Mesodermal cell (in vitro differentiated cells): ENCODE results near the gene EEF1A1.
"Not testable (repeated sequence)": the region's sequence is repeated elsewhere in the genome, so short reads cannot be mapped to it uniquely, and the experiment has no call there.

Source experiments
- H3K27ac ChIP-seq: 2 replicates; pipeline ENCODE4 v1.7.0; 2013; ENCODE audit warnings: mild to moderate bottlenecking, low read depth, low read length, moderate library complexity; ENCODE audit not compliant: severe bottlenecking
- H3K36me3 ChIP-seq: 2 replicates; pipeline ENCODE4 v1.7.1; 2013; ENCODE audit warnings: mild to moderate bottlenecking, low read length, moderate library complexity; ENCODE audit not compliant: control insufficient read depth, insufficient read depth
- H3K4me1 ChIP-seq: one replicate; pipeline ENCODE4 v1.7.1; 2013; ENCODE audit warnings: mild to moderate bottlenecking, low read length; ENCODE audit not compliant: insufficient read depth, control insufficient read depth, poor library complexity, severe bottlenecking
- H3K4me3 ChIP-seq: 2 replicates; pipeline ENCODE4 v1.7.0; 2013; ENCODE audit warnings: low read length, control low read depth, mild to moderate bottlenecking; ENCODE audit not compliant: insufficient read depth, poor library complexity, severe bottlenecking; ENCODE audit errors: extremely low read depth
- H3K9me3 ChIP-seq: 2 replicates; pipeline ENCODE4 v1.7.1; 2013; ENCODE audit warnings: mild to moderate bottlenecking, low read length, moderate library complexity; ENCODE audit not compliant: control insufficient read depth
- WGBS, 2 experiments: methylation state at CpG; one replicate each; pipeline ENCODE4 v1.1.5; 2013; ENCODE audit warnings: missing lambda C conversion rate in 2 of 2; ENCODE audit not compliant: insufficient coverage in 2 of 2; 5-methylcytosine and 5-hydroxymethylcytosine counted together

EEF1A1 gene

DNA sequence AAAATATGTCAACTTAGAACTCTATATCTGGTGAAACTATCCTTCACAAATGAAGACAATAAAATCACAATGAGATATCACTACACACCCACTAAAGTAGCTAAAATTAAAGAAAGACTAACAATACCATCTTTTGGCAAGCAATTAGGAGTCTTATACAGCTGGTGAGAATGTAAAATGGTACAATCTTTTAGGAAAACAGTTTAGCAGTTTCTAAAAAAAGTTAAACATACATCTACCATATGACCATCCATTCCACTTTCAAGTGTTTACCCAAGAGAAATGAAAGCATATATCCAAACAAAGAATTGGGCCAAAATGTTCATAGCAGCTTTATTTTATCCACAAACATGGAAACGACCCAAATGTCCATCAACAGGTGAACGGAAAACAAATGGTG is 13.8 kb upstream of the EEF1A1 start:
- H3K27ac ChIP-seq = no peak overlapping the region
- H3K9me3 ChIP-seq = no peaks in the 10 kb centered on the region
- WGBS, 2 experiments = 88 to 100% methylated on average over 2 of the region's 2 CpGs
- no peaks in the 10 kb centered on the region for H3K4me1 ChIP-seq
- no peaks in the 10 kb centered on the region for H3K36me3 ChIP-seq
- no peak overlapping the region for H3K4me3 ChIP-seq

DNA sequence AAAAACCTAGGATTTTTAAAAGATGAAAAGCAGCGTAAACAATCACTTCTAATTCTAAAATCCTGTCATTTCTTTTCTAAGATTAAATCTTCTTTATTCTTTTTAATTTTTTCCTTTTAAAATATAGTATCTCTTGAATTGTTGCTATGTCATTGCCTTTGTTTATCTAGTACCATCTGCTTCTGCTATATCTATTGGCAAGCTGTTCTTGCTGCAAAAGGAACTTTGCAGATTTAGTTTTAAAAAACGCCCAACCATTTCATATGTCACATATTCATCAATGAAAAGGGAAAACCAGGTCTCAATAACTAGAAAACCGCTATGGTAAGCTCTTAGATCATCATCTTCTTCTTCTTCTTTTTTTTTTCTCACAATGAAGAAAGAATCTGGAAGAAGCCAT is 11.5 kb upstream of the EEF1A1 start:
- H3K4me3 ChIP-seq = no peak overlapping the region
- no peaks in the 10 kb centered on the region for H3K9me3 ChIP-seq
- 84 to 90% methylated on average over 2 of the region's 3 CpGs for WGBS, 2 experiments

DNA sequence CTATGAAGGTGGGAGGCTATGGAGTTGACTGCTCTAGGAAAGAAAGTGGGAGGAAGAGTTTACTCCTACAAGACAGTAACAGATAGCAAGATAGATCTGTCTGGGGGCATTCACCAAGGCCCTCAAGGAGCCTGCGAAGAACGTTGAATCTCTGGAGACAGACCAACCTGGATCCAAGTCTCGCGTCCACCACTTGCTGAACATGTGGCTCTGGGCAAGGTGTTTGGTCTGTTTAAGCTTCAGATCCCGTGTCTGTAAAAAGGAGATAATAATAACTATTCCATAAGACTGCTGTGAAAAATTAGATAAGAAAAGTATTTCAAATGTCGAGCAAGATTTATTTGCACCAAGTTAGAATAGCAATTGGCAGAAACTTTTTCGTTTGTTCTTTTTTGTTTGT is 8.1 kb upstream of the EEF1A1 start:
- Histone ChIP-seq H3K4me1 (no peaks in the 10 kb centered on the region), H3K36me3 (no peaks in the 10 kb centered on the region), H3K4me3 (no peak overlapping the region), H3K9me3 (no peaks in the 10 kb centered on the region), H3K27ac (no peak overlapping the region)
- 86 to 91% methylated on average over 4 of the region's 7 CpGs for WGBS, 2 experiments

More for the DNA sequence above, 11.5 kb upstream of the EEF1A1 start:
- Histone ChIP-seq H3K27ac (no peak overlapping the region), H3K4me1 (no peaks in the 10 kb centered on the region), H3K36me3 (no peaks in the 10 kb centered on the region)

DNA sequence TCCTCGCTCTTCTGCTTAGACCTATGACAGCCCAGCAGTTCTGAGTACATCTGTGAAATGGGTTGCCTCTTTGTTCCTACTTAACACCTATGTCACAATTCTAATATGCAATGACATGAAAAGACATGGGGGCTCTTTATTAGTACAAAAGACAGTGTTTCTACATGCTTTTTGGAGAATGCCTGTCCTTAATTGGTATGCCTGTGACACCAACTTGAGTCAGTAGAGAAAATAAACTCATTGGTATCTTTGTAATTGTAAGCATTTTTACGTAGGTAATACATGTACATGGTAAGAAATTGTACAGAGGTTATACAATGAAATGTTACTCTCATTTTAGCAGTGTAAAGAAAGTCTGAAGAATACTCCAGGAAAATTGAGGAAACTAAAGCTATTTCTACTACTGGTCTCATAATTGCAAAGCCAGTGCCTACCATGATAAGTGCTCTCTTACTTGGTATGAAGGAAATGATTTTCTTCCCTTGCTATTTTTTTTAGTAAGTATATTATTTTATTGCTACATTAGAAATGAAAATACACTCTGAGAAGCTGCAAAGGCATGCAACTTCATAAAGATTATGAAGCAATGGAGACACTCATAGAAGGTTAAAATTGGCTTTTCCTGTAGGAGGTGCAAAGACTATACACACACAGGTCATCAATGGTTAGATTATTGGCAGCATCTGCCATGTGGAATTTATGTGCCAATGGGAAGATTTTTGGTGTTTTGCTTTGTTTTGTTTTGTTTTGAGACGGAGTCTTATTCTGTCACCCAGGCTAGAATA is 4.9 kb upstream of the EEF1A1 start:
- H3K4me1 ChIP-seq = peaks cover 5% of the 10 kb centered on the region
- H3K4me3 ChIP-seq = no peak overlapping the region
- peaks cover under 1% of the 10 kb centered on the region for H3K36me3 ChIP-seq
- H3K27ac ChIP-seq = no peak overlapping the region
- no peaks in the 10 kb centered on the region for H3K9me3 ChIP-seq
- WGBS, 2 experiments = 95 to 100% methylated on average over 2 of the region's 3 CpGs

DNA sequence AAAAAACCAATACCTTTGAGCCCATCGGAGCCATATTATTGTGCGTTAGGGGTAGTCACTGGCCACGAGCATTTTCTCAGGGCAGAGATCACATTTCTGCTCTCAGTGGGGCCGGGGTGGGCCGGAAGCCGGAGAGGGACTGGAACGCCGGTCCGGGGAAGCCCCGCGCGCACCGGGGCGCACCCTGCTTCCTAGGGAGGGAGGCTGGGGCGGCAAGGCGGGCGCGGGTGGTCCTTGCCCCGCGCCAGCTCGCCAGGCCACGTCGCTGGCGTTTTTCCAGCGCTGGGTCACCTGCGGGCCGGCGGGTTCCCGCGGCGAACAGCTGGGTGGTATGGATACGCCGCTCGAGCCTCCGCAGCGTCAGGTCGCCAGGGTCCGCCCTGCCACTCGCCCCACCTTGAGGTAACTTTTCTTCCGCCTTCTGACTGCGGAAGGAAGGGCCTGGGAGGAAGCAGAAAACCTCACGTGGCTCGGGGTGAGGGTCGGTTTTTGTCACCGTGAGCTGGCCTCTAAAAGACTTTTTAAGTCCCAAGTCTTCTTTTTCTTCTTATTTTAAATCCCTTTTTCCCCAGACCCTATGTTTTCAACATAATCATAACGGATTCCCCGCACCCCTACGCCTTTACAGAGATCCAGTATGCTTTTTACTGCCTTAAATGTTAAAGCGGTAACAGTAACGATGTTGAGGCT is 2.7 kb upstream of the EEF1A1 start:
- H3K4me3 ChIP-seq = no peak overlapping the region
- peaks cover 5% of the 10 kb centered on the region for H3K4me1 ChIP-seq

DNA sequence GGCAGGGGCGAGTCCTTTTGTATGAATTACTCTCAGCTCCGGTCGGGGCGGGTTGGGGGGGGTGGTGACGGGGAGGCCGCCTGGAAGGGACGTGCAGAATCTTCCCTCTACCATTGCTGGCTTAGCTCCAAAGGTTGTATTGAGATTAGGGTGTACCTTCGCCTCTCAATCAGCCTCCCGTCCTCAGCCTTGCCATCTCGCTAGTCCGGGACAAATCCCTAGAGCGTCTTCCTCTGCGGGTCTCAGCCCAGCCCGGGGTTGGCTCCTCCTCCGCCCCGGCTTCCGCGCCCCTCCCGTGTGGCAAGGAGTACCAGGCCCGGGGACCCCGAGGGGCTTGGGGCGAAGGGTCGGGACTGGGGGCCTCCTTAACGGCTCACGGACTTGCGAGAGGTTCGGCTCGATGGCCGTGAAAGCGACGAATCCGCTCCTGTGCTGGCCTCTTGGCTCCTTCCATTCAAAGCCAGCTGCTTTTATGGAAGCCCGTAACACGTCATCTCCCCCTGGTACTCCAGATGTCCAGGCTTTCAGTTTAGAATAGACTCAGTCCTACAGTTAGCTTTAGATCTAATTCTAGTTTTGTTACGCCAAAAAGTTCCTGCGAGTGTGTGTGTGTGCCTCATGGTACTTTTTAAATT is 636 bp upstream of the EEF1A1 start:
- Histone ChIP-seq H3K36me3 (peaks cover 40% of the 10 kb centered on the region), H3K4me3 (peak overlapping the region; percentile 93), H3K9me3 (no peaks in the 10 kb centered on the region), H3K4me1 (peaks cover 5% of the 10 kb centered on the region), H3K27ac (peak overlapping the region; percentile 98)
- WGBS, 2 experiments = 0 to 1% methylated on average over 17 to 25 of the region's 36 CpGs

More for the DNA sequence above, 2.7 kb upstream of the EEF1A1 start:
- 97% methylated on average over 38 to 50 of the region's 50 CpGs for WGBS, 2 experiments
- H3K27ac ChIP-seq = no peak overlapping the region
- H3K36me3 ChIP-seq = peaks cover 21% of the 10 kb centered on the region
- no peaks in the 10 kb centered on the region for H3K9me3 ChIP-seq

DNA sequence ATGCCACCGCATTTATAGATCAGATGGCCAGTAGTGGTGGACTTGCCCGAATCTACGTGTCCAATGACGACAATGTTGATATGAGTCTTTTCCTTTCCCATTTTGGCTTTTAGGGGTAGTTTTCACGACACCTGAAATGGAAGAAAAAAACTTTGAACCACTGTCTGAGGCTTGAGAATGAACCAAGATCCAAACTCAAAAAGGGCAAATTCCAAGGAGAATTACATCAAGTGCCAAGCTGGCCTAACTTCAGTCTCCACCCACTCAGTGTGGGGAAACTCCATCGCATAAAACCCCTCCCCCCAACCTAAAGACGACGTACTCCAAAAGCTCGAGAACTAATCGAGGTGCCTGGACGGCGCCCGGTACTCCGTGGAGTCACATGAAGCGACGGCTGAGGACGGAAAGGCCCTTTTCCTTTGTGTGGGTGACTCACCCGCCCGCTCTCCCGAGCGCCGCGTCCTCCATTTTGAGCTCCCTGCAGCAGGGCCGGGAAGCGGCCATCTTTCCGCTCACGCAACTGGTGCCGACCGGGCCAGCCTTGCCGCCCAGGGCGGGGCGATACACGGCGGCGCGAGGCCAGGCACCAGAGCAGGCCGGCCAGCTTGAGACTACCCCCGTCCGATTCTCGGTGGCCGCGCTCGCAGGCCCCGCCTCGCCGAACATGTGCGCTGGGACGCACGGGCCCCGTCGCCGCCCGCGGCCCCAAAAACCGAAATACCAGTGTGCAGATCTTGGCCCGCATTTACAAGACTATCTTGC is 725 bp downstream of the EEF1A1 start:
- H3K4me1 ChIP-seq = peaks cover 5% of the 10 kb centered on the region
- H3K27ac ChIP-seq = peak overlapping the region; percentile 98
- peak overlapping the region; percentile 93 for H3K4me3 ChIP-seq
- 0% methylated on average over 44 to 45 of the region's 56 CpGs for WGBS, 2 experiments
- H3K36me3 ChIP-seq = peaks cover 49% of the 10 kb centered on the region
- H3K9me3 ChIP-seq = no peaks in the 10 kb centered on the region

DNA sequence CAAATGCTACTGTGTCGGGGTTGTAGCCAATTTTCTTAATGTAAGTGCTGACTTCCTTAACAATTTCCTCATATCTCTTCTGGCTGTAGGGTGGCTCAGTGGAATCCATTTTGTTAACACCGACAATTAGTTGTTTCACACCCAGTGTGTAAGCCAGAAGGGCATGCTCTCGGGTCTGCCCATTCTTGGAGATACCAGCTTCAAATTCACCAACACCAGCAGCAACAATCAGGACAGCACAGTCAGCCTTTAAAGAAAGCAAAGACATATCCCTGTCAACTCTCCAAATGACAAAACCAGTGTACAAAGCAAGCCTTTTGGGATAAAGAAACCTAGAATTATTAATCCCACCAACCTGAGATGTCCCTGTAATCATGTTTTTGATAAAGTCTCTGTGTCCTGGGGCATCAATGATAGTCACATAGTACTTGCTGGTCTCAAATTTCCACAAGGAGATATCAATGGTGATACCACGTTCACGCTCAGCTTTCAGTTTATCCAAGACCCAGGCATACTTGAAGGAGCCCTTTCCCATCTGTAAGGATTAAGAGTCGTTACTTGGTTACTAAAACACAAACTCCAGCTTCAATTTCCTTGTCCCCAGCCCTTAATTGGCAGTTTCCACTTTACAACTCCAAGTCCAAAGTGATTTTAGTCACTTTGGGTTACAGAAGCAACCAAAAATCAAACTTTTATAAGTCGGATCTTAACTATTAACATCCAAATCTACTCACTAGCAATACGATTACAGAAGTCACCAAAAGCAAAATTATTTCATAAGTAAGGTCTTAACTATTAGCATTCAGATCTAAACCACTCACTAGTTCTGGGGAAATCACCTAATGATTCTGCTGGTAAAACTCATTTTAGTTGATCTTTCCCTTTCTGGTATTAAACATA is 1.6 kb downstream of the EEF1A1 start:
- not testable (repeated sequence) for H3K9me3 ChIP-seq, H3K4me1 ChIP-seq
- peaks cover 53% of the 10 kb centered on the region for H3K36me3 ChIP-seq
- H3K4me3 ChIP-seq = peak overlapping the region; percentile 93
- 0% methylated on average over 1 of the region's 8 CpGs; no CpG with 5 or more reads in 1 of the 2 experiments for WGBS, 2 experiments
- peak overlapping the region; percentile 98 for H3K27ac ChIP-seq

DNA sequence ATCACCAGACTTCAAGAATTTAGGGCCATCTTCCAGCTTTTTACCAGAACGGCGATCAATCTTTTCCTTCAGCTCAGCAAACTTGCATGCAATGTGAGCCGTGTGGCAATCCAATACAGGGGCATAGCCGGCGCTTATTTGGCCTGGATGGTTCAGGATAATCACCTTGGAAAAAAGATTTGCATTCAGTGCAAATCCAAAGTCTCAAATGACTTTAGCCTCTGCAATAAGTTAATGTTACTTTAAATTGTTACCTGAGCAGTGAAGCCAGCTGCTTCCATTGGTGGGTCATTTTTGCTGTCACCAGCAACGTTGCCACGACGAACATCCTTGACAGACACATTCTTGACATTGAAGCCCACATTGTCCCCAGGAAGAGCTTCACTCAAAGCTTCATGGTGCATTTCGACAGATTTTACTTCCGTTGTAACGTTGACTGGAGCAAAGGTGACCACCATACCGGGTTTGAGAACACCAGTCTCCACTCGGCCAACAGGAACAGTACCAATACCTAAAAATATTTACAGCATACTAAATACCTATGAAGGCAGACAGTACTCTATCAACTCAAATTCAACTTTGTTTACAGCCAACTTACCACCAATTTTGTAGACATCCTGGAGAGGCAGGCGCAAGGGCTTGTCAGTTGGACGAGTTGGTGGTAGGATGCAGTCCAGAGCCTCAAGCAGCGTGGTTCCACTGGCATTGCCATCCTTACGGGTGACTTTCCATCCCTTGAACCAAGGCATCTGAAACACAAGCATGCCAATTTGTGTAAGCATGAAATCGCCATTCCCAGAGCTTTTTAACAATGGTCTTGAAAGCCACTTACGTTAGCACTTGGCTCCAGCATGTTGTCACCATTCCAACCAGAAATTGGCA is 2.5 kb downstream of the EEF1A1 start:
- 31 to 46% methylated on average over 5 to 8 of the region's 19 CpGs for WGBS, 2 experiments
- not testable (repeated sequence) for H3K4me1 ChIP-seq, H3K9me3 ChIP-seq
- Histone ChIP-seq H3K36me3 (peaks cover 53% of the 10 kb centered on the region), H3K4me3 (peak overlapping the region; percentile 93), H3K27ac (peak overlapping the region; percentile 53)
